Natural killer cell treated with Interleukin-12 subunit alpha and Interleukin-12 subunit beta and Interleukin-15 and Interleukin-18, amount 100 ng/mL, for 72 hours (primary cell): Measurements from ENCODE around the gene AUTS2. TPM values are rescaled to one million over a fixed set of nuclear protein-coding genes. Genes with fewer than 3 reads are reported as not detected.

Experiments used
- ATAC-seq, 2 donors: fragments of 150-1000 bp; cut with Tn5 transposase in 1 of 2; sonication (Bioruptor Pico), chemical (Tn5 transposase) in 1 of 2; 2 replicates each; pipeline ENCODE4 v1.10.0; 2021
- DNase-seq: peaks from one replicate; pipeline ENCODE4 v3.0.0; 2022; ENCODE audit warnings: low spot score
- H3K27ac Mint-ChIP-seq, 2 donors: 1 replicate in 1 of 2; 2 replicates in 1 of 2; pipeline ENCODE4 v1.8.0; 2022; ENCODE audit warnings: mixed read lengths in 2 of 2, mild to moderate bottlenecking in 1 of 2, moderate library complexity in 1 of 2
- H3K27me3 Mint-ChIP-seq, 2 donors: 1 replicate in 1 of 2; 2 replicates in 1 of 2; pipeline ENCODE4 v1.8.0; 2022; ENCODE audit warnings: mixed read lengths in 2 of 2
- H3K36me3 Mint-ChIP-seq: one replicate; pipeline ENCODE4 v1.8.0; 2022; ENCODE audit warnings: mixed read lengths
- H3K4me1 Mint-ChIP-seq, 2 donors: 1 replicate in 1 of 2; 2 replicates in 1 of 2; pipeline ENCODE4 v1.8.0; 2022; ENCODE audit warnings: low read depth in 2 of 2, mixed read lengths in 2 of 2, mild to moderate bottlenecking in 1 of 2
- H3K4me3 Mint-ChIP-seq: one replicate; pipeline ENCODE4 v1.8.0; 2022; ENCODE audit warnings: mixed read lengths
- H3K9me3 Mint-ChIP-seq: 2 replicates; pipeline ENCODE4 v1.8.0; 2022; ENCODE audit warnings: mixed read lengths
- total RNA-seq, 2 donors: library from RNA; stranded (reverse); gene quantifications; one replicate each; pipeline ENCODE4 v1.2.3, GENCODE V29; 2022

AUTS2 gene
- total RNA-seq, 2 donors from 2014 or later, result 14.3 to 43.0 TPM

DNA sequence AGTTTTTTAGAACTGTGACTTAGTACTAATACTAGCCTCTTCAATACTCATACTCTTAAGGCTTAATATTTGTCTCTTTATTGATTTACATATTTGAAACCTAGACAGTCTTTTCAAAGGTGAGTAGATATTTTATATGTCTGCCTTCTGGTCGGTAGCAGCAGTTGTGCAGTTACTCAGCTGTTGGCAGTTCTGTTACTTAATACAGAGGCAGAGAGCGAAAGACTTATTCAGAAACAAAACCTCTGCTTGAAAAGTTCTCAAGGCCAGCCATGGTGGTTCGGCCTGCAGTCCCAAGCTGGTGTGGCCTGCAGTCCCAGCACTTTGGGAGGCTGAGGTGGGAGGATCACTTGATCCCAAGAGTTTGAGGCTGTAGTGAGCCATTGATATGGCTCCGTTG lies 84.2 kb downstream of the AUTS2 start:
- Mint-ChIP-seq H3K27me3 (no peaks in the 10 kb centered on the region), H3K9me3 (no peaks in the 10 kb centered on the region), H3K36me3 (no peaks in the 10 kb centered on the region), H3K4me3 (no peak overlapping the region), H3K27ac (peak overlapping the region in 1 of 2 donors; percentile 64), H3K4me1 (peaks cover 33 to 42% of the 10 kb centered on the region in 2 donors)
- no peak for DNase-seq
- no peak for ATAC-seq

DNA sequence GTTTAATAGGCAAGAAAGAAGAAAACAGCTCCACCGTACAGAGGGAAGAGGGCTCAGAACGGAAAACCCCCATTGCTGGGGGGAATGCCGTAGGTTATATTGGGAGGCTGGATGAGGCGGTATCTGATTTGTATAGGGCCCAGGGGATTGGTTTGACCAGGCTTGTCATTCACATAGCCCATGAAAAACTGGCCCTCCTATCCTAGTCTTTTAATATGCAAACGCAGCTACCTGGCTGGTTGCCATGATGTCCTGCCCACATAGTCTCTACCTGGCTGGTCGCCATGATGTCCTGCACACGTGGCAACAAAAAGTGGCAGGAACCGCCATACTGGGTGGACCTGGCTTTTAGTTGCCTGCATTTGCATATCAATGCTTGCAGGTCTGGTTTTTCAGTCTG lies 84.7 kb downstream of the AUTS2 start:
- Mint-ChIP-seq H3K27ac (peak overlapping the region in 1 of 2 donors; percentile 64), H3K27me3 (no peaks in the 10 kb centered on the region)

DNA sequence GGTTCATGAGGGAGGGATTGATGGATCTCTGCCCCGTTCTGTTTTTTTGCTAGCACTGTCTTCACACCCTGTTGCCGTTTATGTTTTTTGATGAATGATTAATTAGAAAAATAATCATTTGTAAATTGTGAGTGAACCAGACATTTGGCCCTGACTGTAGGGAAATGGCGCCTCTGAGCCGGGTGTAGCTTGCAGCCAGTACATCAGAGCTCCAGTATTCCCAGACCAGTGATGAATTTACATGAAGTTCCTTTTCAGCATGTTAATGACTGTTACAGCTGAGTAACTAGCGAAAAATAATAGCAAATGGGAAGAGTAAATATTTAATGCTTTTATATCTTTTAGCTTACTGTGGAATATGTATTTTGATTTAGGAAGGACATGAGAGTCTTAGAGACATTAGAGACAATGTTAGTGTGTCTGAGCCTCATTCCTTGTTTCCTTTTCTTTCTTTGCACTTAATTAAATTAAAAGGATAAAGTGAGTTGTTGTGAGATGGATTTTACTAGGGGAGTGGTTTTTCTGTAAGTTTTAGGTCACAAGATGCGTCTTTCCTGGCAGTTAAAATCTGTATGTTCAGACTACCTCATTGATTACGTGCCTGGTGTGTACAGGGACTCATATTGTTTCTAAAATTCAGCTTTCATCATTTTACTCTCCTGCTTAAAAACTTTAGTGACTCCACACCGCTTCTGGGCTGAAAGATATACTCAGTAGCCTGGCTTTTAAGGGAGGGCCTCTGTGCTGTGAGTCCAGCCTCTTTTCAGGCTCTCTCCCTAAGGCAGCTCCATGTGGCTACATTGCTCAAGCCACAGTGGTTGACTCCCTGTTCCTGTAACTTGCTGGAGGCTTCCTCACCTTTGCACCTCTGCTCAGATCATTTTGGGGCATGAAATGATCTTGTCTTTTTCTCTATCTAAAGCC lies 86.4 kb downstream of the AUTS2 start:
- DNase-seq (no peak), ATAC-seq (peak in 1 of 2 donors; percentile 52)
- Mint-ChIP-seq H3K27ac (peak overlapping the region; percentile 49 to 77), H3K4me1 (peaks cover 25 to 27% of the 10 kb centered on the region in 2 donors), H3K9me3 (no peaks in the 10 kb centered on the region), H3K36me3 (no peaks in the 10 kb centered on the region), H3K4me3 (peak overlapping the region; percentile 65), H3K27me3 (no peaks in the 10 kb centered on the region)

More for the DNA sequence above, 84.7 kb downstream of the AUTS2 start:
- Mint-ChIP-seq H3K4me3 (no peak overlapping the region), H3K9me3 (no peaks in the 10 kb centered on the region), H3K36me3 (no peaks in the 10 kb centered on the region), H3K4me1 (peaks cover 31 to 38% of the 10 kb centered on the region in 2 donors)
- ATAC-seq, result no peak
- no peak for DNase-seq

DNA sequence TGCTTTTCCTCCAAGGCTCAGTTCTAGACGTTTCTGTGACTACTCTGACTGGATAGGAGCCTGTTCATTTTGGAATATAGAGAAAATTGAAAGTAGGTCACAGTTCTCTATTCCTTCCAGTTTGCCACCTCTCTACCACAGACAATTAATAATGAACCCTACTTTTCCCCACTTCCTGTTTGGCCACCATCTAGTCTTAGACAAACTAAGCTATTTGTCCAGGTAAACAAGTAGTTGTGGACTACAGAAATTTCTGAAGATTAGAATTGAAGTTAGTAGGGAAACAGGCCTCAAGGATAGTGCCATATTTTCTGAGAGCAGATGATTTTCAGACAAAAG lies 87.0 kb downstream of the AUTS2 start:
- H3K27me3 Mint-ChIP-seq, result no peaks in the 10 kb centered on the region
- DNase-seq (no peak), ATAC-seq (peak in 1 of 2 donors; percentile 36)
- H3K4me1 Mint-ChIP-seq, result peaks cover 25 to 27% of the 10 kb centered on the region in 2 donors
- H3K36me3 Mint-ChIP-seq, result no peaks in the 10 kb centered on the region
- H3K27ac Mint-ChIP-seq, result peak overlapping the region; percentile 49 to 77
- H3K4me3 Mint-ChIP-seq, result peak overlapping the region; percentile 65
- H3K9me3 Mint-ChIP-seq, result no peaks in the 10 kb centered on the region

DNA sequence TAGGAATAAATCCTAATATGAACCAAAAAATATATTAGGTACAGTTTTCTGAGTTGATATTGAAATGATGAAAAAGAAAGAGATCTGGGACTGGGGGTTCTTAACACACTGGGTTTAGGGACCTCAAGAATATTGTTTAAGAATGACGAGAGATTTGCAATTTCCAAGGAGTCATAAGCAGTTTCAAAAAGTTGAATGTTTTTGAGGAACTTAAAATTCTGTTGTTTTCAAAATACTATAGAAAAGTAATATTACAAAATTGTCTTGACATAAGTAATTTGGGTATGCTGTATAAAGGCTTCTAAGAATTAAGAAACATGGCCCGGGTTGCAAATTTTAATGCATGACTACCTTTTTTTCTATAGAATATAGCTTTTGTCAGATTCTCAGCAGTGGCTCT lies 88.1 kb downstream of the AUTS2 start:
- no peak overlapping the region for H3K27ac Mint-ChIP-seq
- DNase-seq (no peak), ATAC-seq (no peak)
- H3K36me3 Mint-ChIP-seq, result no peaks in the 10 kb centered on the region
- no peaks in the 10 kb centered on the region for H3K9me3 Mint-ChIP-seq
- no peaks in the 10 kb centered on the region for H3K27me3 Mint-ChIP-seq
- H3K4me1 Mint-ChIP-seq, result peaks cover 25 to 27% of the 10 kb centered on the region in 2 donors
- no peak overlapping the region for H3K4me3 Mint-ChIP-seq

DNA sequence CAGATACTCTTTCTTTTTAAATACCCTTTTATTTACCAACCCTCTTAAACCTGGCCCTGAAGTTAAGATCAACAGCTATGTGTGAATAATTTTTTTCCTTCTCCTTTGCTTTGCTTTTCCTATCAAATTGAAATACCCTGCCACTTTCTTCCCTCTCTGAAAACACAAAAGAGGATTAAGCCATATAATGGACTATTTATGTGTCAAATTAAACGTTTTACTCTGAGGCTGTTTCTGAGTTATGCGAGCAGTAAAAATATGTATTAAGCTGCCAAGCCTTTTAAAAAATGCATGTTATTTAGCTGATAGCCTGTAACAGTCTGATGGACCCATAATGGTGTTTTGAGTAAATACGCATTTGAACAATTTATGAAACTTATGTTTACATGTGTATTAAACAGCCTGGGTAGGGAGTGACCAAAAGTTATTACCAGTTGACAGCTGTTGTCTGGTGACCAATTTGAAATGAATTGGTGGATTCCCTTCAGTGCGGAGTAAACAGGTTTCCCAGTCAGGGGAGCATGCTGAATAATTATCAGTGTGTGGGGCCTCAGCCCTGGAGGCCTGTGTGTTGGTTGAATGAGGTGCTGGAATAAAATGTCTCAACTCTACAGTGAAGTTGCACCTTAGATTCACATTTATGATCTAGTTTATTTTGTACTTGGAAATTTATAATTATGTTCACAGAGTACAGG lies 89.6 kb downstream of the AUTS2 start:
- ATAC-seq, result no peak
- no peak overlapping the region for H3K27ac Mint-ChIP-seq
- peaks cover 0 to under 1% of the 10 kb centered on the region in 2 donors for H3K27me3 Mint-ChIP-seq
- H3K36me3 Mint-ChIP-seq, result no peaks in the 10 kb centered on the region
- no peak for DNase-seq
- no peaks in the 10 kb centered on the region for H3K9me3 Mint-ChIP-seq
- H3K4me1 Mint-ChIP-seq, result peaks cover 18 to 24% of the 10 kb centered on the region in 2 donors
- H3K4me3 Mint-ChIP-seq, result no peak overlapping the region

DNA sequence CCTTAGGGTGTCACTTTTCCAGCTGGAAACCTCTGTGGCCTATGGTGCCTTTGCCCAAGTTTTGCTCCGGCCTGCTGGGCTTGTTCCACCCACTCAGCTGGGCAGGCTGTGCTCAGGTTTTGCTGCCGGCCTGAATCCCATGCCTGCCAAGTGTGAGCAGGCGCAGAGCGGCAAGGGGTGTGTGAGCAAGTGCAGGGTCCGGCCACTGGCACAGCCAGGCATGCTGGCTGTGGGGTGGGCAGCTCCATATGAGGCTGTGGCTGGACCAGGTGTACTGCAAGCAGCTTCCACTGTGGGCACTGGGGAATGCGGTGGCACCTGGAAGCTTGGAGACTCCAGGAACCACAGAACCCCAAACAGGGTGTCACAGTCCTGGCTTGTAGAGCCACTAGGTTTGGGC lies 92.1 kb downstream of the AUTS2 start:
- H3K9me3 Mint-ChIP-seq, result no peaks in the 10 kb centered on the region
- no peak overlapping the region for H3K27ac Mint-ChIP-seq
- peaks cover 10 to 12% of the 10 kb centered on the region in 2 donors for H3K4me1 Mint-ChIP-seq
- H3K27me3 Mint-ChIP-seq, result peaks cover 0 to 4% of the 10 kb centered on the region in 2 donors
- H3K36me3 Mint-ChIP-seq, result no peaks in the 10 kb centered on the region
- DNase-seq (no peak), ATAC-seq (no peak)
- H3K4me3 Mint-ChIP-seq, result no peak overlapping the region

DNA sequence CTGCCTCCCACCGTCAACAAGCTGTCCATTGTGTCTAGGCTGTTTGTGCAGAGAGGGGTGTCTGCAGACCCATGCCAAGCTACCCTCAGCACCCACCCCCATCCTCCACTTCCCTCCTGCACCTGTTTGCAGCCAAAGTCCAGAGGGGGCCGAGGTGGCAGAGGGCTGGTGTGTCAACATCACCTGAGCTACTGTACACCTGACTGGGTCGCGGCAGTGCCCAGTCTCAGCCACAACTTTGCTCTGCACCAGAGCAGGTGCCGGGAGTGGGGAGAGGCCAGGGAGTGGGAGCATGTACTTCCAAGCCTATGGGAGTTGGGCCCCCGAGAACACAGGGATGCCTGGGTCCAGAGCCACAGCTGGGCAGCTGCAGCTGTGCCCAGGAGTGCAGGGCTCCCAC lies 93.1 kb downstream of the AUTS2 start:
- DNase-seq (no peak), ATAC-seq (no peak)

DNA sequence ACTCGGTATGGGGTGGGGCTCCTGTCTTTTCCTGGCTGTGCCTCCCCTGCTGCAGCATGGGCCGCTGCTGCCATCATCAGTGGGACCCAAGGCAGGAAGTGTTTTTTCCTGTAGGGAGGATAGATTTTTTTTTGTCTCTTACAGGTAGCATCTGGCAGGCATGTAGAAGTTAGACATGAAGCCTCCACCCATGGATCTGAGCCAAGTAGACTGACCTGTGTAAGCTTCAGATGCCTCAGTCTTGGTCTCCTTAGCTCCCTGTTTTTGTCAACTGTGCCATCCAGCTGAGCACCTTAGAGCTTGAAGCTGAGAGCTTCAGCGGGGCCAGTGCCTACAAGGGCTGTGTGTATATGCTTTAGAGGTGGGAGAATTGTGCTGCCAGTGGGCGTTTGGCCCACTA lies 93.5 kb downstream of the AUTS2 start:
- DNase-seq (no peak), ATAC-seq (no peak)
- Mint-ChIP-seq H3K9me3 (no peaks in the 10 kb centered on the region), H3K4me3 (no peak overlapping the region), H3K4me1 (peaks cover 12 to 17% of the 10 kb centered on the region in 2 donors), H3K27ac (no peak overlapping the region), H3K27me3 (peaks cover 0 to 4% of the 10 kb centered on the region in 2 donors), H3K36me3 (no peaks in the 10 kb centered on the region)

More for the DNA sequence above, 93.1 kb downstream of the AUTS2 start:
- H3K27me3 Mint-ChIP-seq, result peaks cover 0 to 4% of the 10 kb centered on the region in 2 donors
- peaks cover 10 to 13% of the 10 kb centered on the region in 2 donors for H3K4me1 Mint-ChIP-seq
- no peaks in the 10 kb centered on the region for H3K9me3 Mint-ChIP-seq
- no peak overlapping the region for H3K27ac Mint-ChIP-seq
- no peak overlapping the region for H3K4me3 Mint-ChIP-seq
- H3K36me3 Mint-ChIP-seq, result no peaks in the 10 kb centered on the region

DNA sequence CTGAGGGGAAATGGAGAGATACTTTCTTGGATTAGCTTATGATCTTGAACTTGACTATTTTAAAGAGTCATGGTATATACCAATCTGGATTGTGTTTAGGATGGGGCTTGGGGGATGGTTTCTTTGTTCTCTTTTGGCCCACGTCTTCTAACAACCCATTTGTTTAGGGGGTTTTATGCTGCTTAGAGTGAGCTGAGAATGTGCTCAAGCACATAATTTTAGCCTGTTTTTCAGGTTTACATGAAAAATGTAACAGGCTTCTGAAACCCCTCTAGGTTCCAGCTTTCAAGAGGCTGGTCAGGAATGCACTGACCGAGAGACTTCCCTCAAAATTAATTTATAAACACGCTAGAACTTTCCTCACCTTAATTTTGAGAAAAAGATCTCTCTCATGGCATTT lies 94.3 kb downstream of the AUTS2 start:
- no peaks in the 10 kb centered on the region for H3K36me3 Mint-ChIP-seq
- no peak for DNase-seq
- no peak for ATAC-seq
- H3K4me1 Mint-ChIP-seq, result peaks cover 21 to 25% of the 10 kb centered on the region in 2 donors
- H3K9me3 Mint-ChIP-seq, result no peaks in the 10 kb centered on the region
- H3K27ac Mint-ChIP-seq, result no peak overlapping the region
- no peak overlapping the region for H3K4me3 Mint-ChIP-seq
- peaks cover 0 to 4% of the 10 kb centered on the region in 2 donors for H3K27me3 Mint-ChIP-seq

DNA sequence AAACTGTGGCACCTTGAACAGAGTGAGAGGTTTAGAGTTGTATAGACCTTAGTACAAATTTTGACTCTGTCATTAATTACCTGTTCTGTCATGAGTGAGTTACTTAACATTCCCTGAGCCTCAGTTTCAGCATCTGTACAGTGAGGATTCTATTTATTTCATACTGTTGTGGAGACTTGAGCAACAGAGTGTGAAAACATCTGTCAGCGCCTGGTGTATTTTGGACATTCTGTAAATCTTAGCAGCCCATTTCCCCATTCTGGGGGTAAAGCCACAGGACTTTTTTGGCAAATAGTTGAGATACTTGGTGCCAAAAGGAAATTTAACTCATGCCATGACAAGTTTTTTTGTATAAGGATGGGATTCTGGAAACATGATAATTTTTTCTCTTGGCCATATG lies 94.8 kb downstream of the AUTS2 start:
- Mint-ChIP-seq H3K36me3 (no peaks in the 10 kb centered on the region), H3K4me3 (no peak overlapping the region), H3K9me3 (no peaks in the 10 kb centered on the region), H3K4me1 (peaks cover 25 to 30% of the 10 kb centered on the region in 2 donors), H3K27me3 (peaks cover 0 to 4% of the 10 kb centered on the region in 2 donors), H3K27ac (no peak overlapping the region)
- ATAC-seq (no peak), DNase-seq (no peak)

DNA sequence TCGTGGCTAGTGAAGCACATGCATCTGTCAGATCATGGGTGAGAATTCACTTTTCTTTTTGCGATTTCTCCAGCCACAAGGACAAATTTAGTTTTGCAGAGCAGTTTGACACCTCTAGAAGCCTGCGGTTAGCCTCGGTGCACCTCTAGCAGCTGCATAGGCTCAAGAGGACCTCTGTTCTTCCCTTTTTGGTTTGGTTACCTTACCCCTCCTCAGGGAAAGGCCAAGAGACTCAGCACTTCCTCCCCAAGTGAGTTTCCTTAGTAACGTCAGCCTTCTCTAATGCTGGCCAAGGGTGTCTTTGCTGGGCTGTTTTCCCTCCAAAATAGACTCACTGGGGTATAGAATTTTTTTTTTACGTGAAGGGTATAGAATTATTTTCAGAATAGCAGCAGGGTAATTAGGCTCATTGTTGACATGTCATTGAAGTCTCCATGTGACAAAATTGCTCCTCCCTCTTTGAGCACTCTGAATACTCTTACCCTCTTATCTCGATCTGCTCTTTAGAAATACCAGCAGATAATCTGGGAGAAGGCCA lies 97.8 kb downstream of the AUTS2 start:
- Mint-ChIP-seq H3K4me3 (peak overlapping the region; percentile 76), H3K36me3 (no peaks in the 10 kb centered on the region), H3K9me3 (no peaks in the 10 kb centered on the region), H3K27ac (peak overlapping the region in 1 of 2 donors; percentile 68), H3K27me3 (peaks cover 0 to 4% of the 10 kb centered on the region in 2 donors), H3K4me1 (peaks cover 32 to 36% of the 10 kb centered on the region in 2 donors)
- no peak for DNase-seq
- ATAC-seq, result peak; percentile 76 to 85

DNA sequence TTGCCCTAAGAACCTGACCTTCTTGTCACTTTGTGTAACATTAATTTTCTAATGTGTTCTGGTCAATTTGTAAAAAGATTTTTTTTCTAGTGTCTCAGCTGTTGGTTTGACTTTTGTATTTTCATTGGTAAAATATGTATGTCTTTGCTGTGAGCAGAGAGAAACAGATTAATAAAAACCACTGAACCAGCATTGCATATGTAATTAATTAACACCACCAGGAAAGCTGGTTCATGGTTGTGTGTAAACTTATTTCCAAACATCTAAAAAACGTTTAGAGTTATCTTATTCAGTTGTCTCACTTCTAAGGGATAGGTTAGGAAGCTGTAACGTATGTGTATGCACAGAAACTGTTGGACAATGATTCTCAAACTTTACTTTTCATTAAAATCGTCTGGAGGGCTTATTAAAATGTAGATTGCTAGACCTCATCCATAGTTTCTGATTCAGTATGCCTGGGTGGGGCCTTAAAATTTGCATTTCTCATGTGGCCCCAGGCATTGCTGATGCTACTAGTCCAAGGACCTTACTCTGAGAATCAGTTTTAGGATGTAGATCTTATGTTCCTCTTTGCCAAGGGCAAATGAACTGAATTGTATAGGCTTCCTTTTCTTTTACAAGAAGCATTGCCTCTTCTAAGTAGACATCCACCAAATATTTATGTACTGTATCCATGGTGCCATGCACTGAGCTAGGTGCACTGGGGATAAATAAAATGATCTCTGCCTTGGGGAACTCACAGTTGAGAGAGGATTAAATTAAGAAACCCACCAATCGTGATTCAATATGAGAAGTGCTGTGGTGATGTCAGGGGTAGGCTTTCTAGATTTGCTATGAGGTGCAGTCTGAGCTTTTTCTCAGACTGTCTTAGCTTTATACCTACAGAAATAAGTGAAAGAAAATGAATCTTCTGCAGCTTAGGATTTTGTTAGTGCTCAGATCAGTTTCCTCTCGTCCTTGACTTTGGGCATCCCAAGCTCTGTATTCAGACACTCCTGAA lies 98.7 kb downstream of the AUTS2 start:
- no peaks in the 10 kb centered on the region for H3K36me3 Mint-ChIP-seq
- no peaks in the 10 kb centered on the region for H3K9me3 Mint-ChIP-seq
- H3K4me3 Mint-ChIP-seq, result peak overlapping the region; percentile 76
- no peak for ATAC-seq
- H3K27ac Mint-ChIP-seq, result peak overlapping the region in 1 of 2 donors; percentile 68
- H3K4me1 Mint-ChIP-seq, result peaks cover 35 to 38% of the 10 kb centered on the region in 2 donors
- peaks cover 0 to 4% of the 10 kb centered on the region in 2 donors for H3K27me3 Mint-ChIP-seq
- no peak for DNase-seq
